NT2/D1 (cell line): ENCODE data around the gene GAL3ST2.

Experiments used
- DNase-seq: peaks from one replicate; pipeline ENCODE4 v3.0.0-alpha.2; 2011; ENCODE audit warnings: low read depth, low spot score
- H3K27me3 ChIP-seq: 2 replicates; pipeline ENCODE4 v1.6.0; 2011; ENCODE audit warnings: mild to moderate bottlenecking; ENCODE audit not compliant: insufficient read length, insufficient read depth
- H3K36me3 ChIP-seq: 2 replicates; pipeline ENCODE4 v1.6.1; 2011; ENCODE audit warnings: mild to moderate bottlenecking, low read length, mixed read lengths; ENCODE audit not compliant: insufficient read depth, insufficient read length
- H3K4me1 ChIP-seq: 2 replicates; pipeline ENCODE4 v1.5.1; 2011; ENCODE audit not compliant: insufficient read depth, insufficient read length
- H3K4me3 ChIP-seq: 2 replicates; pipeline ENCODE4 v1.5.1; 2011; ENCODE audit warnings: low read depth; ENCODE audit not compliant: insufficient read length
- H3K9ac ChIP-seq: 2 replicates; pipeline ENCODE4 v1.6.0; 2011; ENCODE audit warnings: low read depth; ENCODE audit not compliant: insufficient read length
- H3K9me3 ChIP-seq: 2 replicates; pipeline ENCODE4 v1.5.1; 2011; ENCODE audit warnings: mild to moderate bottlenecking, low read length; ENCODE audit not compliant: insufficient read depth
- SUZ12 ChIP-seq: IDR thresholded peaks from 2 replicates; pipeline ENCODE4 v1.6.1; 2011; ENCODE audit not compliant: insufficient read length, insufficient read depth; ENCODE audit errors: extremely low read depth
- YY1 ChIP-seq: IDR thresholded peaks from 2 replicates; pipeline ENCODE4 v1.6.1; 2011; ENCODE audit not compliant: insufficient read length, insufficient read depth
- ZNF274 ChIP-seq: IDR thresholded peaks from 2 replicates; pipeline ENCODE4 v1.6.1; 2011; ENCODE audit warnings: mild to moderate bottlenecking, low read depth, low read length

Gene GAL3ST2

GRCh38 chr2:241770185-241770935 lies 6.3 kb upstream of the GAL3ST2 start:
- TF ChIP-seq ZNF274 (no peak), YY1 (no peak), SUZ12 (no peak)
- no peaks in the 10 kb centered on the region for H3K9me3 ChIP-seq
- no peak overlapping the region for H3K4me3 ChIP-seq
- H3K9ac ChIP-seq, result peak overlapping the region; percentile 61
- no peaks in the 10 kb centered on the region for H3K36me3 ChIP-seq
- no peak for DNase-seq
- H3K27me3 ChIP-seq, result no peaks in the 10 kb centered on the region
- peaks cover 27% of the 10 kb centered on the region for H3K4me1 ChIP-seq

GRCh38 chr2:241770936-241771285 lies 5.7 kb upstream of the GAL3ST2 start:
- no peaks in the 10 kb centered on the region for H3K27me3 ChIP-seq
- H3K9ac ChIP-seq, result peak overlapping the region; percentile 70
- DNase-seq, result no peak
- no peaks in the 10 kb centered on the region for H3K9me3 ChIP-seq
- H3K36me3 ChIP-seq, result no peaks in the 10 kb centered on the region
- peak overlapping the region; percentile 8 for H3K4me3 ChIP-seq
- no peak for TF ChIP-seq YY1
- no peak for TF ChIP-seq ZNF274
- H3K4me1 ChIP-seq, result peaks cover 33% of the 10 kb centered on the region

GRCh38 chr2:241771286-241772062 lies 5.1 kb upstream of the GAL3ST2 start:
- Histone ChIP-seq H3K4me3 (peak overlapping the region; percentile 8), H3K27me3 (no peaks in the 10 kb centered on the region), H3K36me3 (no peaks in the 10 kb centered on the region), H3K9me3 (no peaks in the 10 kb centered on the region), H3K9ac (peak overlapping the region; percentile 70), H3K4me1 (peaks cover 36% of the 10 kb centered on the region)
- no peak for DNase-seq
- TF ChIP-seq SUZ12 (no peak), ZNF274 (no peak)

GRCh38 chr2:241772063-241772499 lies 4.5 kb upstream of the GAL3ST2 start:
- no peaks in the 10 kb centered on the region for H3K36me3 ChIP-seq
- H3K4me3 ChIP-seq, result no peak overlapping the region
- H3K27me3 ChIP-seq, result no peaks in the 10 kb centered on the region
- H3K9ac ChIP-seq, result peak overlapping the region; percentile 32
- no peaks in the 10 kb centered on the region for H3K9me3 ChIP-seq
- peaks cover 41% of the 10 kb centered on the region for H3K4me1 ChIP-seq
- TF ChIP-seq SUZ12 (no peak), ZNF274 (no peak), YY1 (no peak)
- DNase-seq, result no peak

GRCh38 chr2:241773511-241774418 lies 2.9 kb upstream of the GAL3ST2 start:
- Histone ChIP-seq H3K9me3 (no peaks in the 10 kb centered on the region), H3K9ac (peak overlapping the region; percentile 32), H3K27me3 (no peaks in the 10 kb centered on the region), H3K36me3 (no peaks in the 10 kb centered on the region), H3K4me3 (no peak overlapping the region), H3K4me1 (peaks cover 52% of the 10 kb centered on the region)
- no peak for TF ChIP-seq YY1
- no peak for DNase-seq

- Histone ChIP-seq H3K9ac (peak overlapping the region; percentile 32), H3K36me3 (no peaks in the 10 kb centered on the region), H3K4me1 (peaks cover 52% of the 10 kb centered on the region), H3K9me3 (no peaks in the 10 kb centered on the region; the same call in 1 of the 2 replicates), H3K27me3 (no peaks in the 10 kb centered on the region), H3K4me3 (no peak overlapping the region)
- DNase-seq, result no peak
- TF ChIP-seq SUZ12, result no peak
- TF ChIP-seq ZNF274, result no peak
- TF ChIP-seq YY1, result no peak
Observed at GRCh38 chr2:241774419-241775222, 2.0 kb upstream of the GAL3ST2 start.
